GM12878 (cell line): ENCODE measurements around the gene ANO9. TPM values are rescaled to one million over a fixed set of nuclear protein-coding genes. Genes with fewer than 3 reads are reported as not detected.

Experiments
- ATAC-seq: fragments of 200-7000 bp; cut with Tn5 transposase; 3 replicates; pipeline ENCODE4 v1.9.1; 2020; ENCODE audit warnings: mild to moderate bottlenecking, moderate library complexity
- BruUV-seq: library from RNA; stranded (reverse); fragments of 400-500 nt; replicated peaks from 2 replicates; lab custom pipeline; 2021; lab: Mats Ljungman, UMichigan
- CTCF ChIA-PET: fragments of 300-600 bp; sonication (Branson Sonifier 250); formaldehyde crosslinking; extraction: SDS; loops from one replicate; lab custom pipeline; 2021; ENCODE audit warnings: inconsistent platforms; lab: Yijun Ruan, JAX
- POLR2A ChIA-PET: fragments of 350-600 bp; formaldehyde crosslinking; extraction: SDS; loops from one replicate; lab custom pipeline; 2021; ENCODE audit warnings: inconsistent platforms; lab: Charles Lee
- RAD21 ChIA-PET: fragments of 300-600 bp; sonication (Branson Sonifier 250); formaldehyde crosslinking; loops from one replicate; lab custom pipeline; 2023; ENCODE audit warnings: antibody characterized with exemption; ENCODE audit not compliant: unreplicated experiment; lab: Charles Lee
- SMC1A ChIA-PET: fragments of 300-600 bp; sonication (Branson Sonifier 250); formaldehyde crosslinking; loops from one replicate; lab custom pipeline; 2023; ENCODE audit not compliant: unreplicated experiment, uncharacterized antibody; lab: Charles Lee
- DNase-seq: peaks from one replicate; pipeline ENCODE4 v3.0.0-alpha.2; 2011; ENCODE audit warnings: low read depth, low spot score
- FAIRE-seq: peaks from 3 replicates; lab custom pipeline; 2011; peaks lifted over from hg19 to GRCh38; lab: Jason Lieb, UNC
- H2AFZ ChIP-seq: 2 replicates; pipeline ENCODE4 v1.6.0; 2011; ENCODE audit warnings: low read depth, low read length, control low read depth; ENCODE audit not compliant: control insufficient read depth
- H3K27ac ChIP-seq: 2 replicates; pipeline ENCODE4 v1.5.1; 2011; ENCODE audit warnings: control low read depth; ENCODE audit not compliant: control insufficient read depth, insufficient read depth
- H3K27me3 ChIP-seq, 2 experiments: replicated peaks in 1 of 2; 2 replicates each; pipeline versions ENCODE4 v1.6.0 to v1.6.1; 2011; ENCODE audit warnings: low read length in 1 of 2; ENCODE audit not compliant: control insufficient read depth in 2 of 2, insufficient read depth in 2 of 2
- H3K36me3 ChIP-seq, 2 experiments: 2 replicates each; pipeline ENCODE4 v1.5.1; 2011; ENCODE audit warnings: low read length in 1 of 2; ENCODE audit not compliant: control insufficient read depth in 2 of 2, insufficient read depth in 2 of 2
- H3K4me1 ChIP-seq: 2 replicates; pipeline ENCODE4 v1.6.1; 2011; ENCODE audit warnings: mild to moderate bottlenecking, low read length, moderate library complexity, mixed read lengths; ENCODE audit not compliant: control insufficient read depth, insufficient read depth
- H3K4me2 ChIP-seq: 2 replicates; pipeline ENCODE4 v1.6.0; 2011; ENCODE audit warnings: control low read depth; ENCODE audit not compliant: control insufficient read depth, insufficient read depth
- H3K4me3 ChIP-seq: fragments of 200-600 bp; sonication (generic); 2 replicates; pipeline ENCODE4 v1.5.1; 2016
- H3K79me2 ChIP-seq: 2 replicates; pipeline ENCODE4 v1.6.0; 2011; ENCODE audit warnings: low read length; ENCODE audit not compliant: control insufficient read depth, insufficient read depth
- H3K9ac ChIP-seq: 2 replicates; pipeline ENCODE4 v1.8.0; 2011; ENCODE audit warnings: low read length, control low read depth, mixed read lengths; ENCODE audit not compliant: control insufficient read depth, insufficient read depth
- H3K9me3 ChIP-seq: replicated peaks from 3 replicates; pipeline ENCODE4 v1.5.1; 2011; ENCODE audit warnings: mild to moderate bottlenecking, low read length; ENCODE audit not compliant: control insufficient read depth, insufficient read depth
- H4K20me1 ChIP-seq: 2 replicates; pipeline ENCODE4 v1.6.0; 2011; ENCODE audit not compliant: control insufficient read depth, insufficient read depth
- ATF7 ChIP-seq: fragments of 450-650 bp; IDR thresholded peaks from 2 replicates; pipeline ENCODE4 v1.6.1; 2016; ENCODE audit warnings: low read depth, mild to moderate bottlenecking
- BHLHE40 ChIP-seq, 2 experiments: fragments of 450-650 bp in 1 of 2; IDR thresholded peaks; 2 replicates each; pipeline ENCODE4 v1.6.1; 2011 to 2017; ENCODE audit warnings: low read depth in 2 of 2, borderline replicate concordance in 1 of 2, improper control_type of control experiment in 1 of 2, low read length in 1 of 2, mild to moderate bottlenecking in 1 of 2
- CBFB ChIP-seq: IDR thresholded peaks from 2 replicates; pipeline ENCODE4 v1.6.1; 2016; ENCODE audit warnings: antibody characterized with exemption, low read depth
- CUX1 ChIP-seq: IDR thresholded peaks from 2 replicates; pipeline ENCODE4 v1.6.1; 2012; ENCODE audit warnings: improper control_type of control experiment, low read depth, low read length; ENCODE audit not compliant: insufficient replicate concordance
- EED ChIP-seq: sonication (generic); IDR thresholded peaks from 2 replicates; pipeline ENCODE4 v1.6.1; 2016; ENCODE audit warnings: antibody characterized with exemption, low read depth
- IKZF2 ChIP-seq, 2 experiments: fragments of 450-650 bp; IDR thresholded peaks; 2 replicates each; pipeline ENCODE4 v1.6.1; 2017; ENCODE audit warnings: mild to moderate bottlenecking in 2 of 2, moderate library complexity in 2 of 2
- NR2C2 ChIP-seq: IDR thresholded peaks from 2 replicates; pipeline ENCODE4 v1.6.1; 2011; ENCODE audit warnings: borderline replicate concordance, low read depth; ENCODE audit not compliant: control insufficient read depth, insufficient read length
- POU2F2 ChIP-seq: IDR thresholded peaks from 3 replicates; pipeline ENCODE4 v1.6.1; 2011; ENCODE audit warnings: low read depth, mild to moderate bottlenecking, low read length, borderline replicate concordance
- RAD21 ChIP-seq: IDR thresholded peaks from 2 replicates; pipeline ENCODE4 v1.6.1; 2011; ENCODE audit warnings: mild to moderate bottlenecking, low read depth, low read length, moderate library complexity; ENCODE audit not compliant: insufficient read depth
- RUNX3 ChIP-seq: IDR thresholded peaks from 2 replicates; pipeline ENCODE4 v1.6.1; 2012; ENCODE audit warnings: low read length, inconsistent platforms
- WGBS: methylation state at CpG from one replicate; pipeline ENCODE4 v1.1.6; 2016; ENCODE audit warnings: low lambda C conversion rate; ENCODE audit not compliant: insufficient replicate concordance, insufficient coverage; ENCODE audit errors: missing lambda C conversion rate; 5-methylcytosine and 5-hydroxymethylcytosine counted together
- in situ Hi-C: fragments of 300-500 bp; cut with MboI; formaldehyde crosslinking; loops from 9 replicates; pipeline ENCODE4 v1.14.3; 2018; ENCODE audit warnings: mixed read lengths
- intact Hi-C: fragments of 100-400 bp; cut with micrococcal nuclease; formaldehyde crosslinking; loops from one replicate; pipeline ENCODE4 v1.14.2; 2022; ENCODE audit not compliant: unreplicated experiment
- polyA plus RNA-seq, 11 experiments: library from polyadenylated mRNA; depleted of rRNA in 4 of 11; unstranded in 6 of 11; stranded (reverse) in 5 of 11; fragments of >200 nt; fragmentation: Nextera tagmentation in 4 of 11; fragmentation: Illumina TruSeq in 1 of 11; extraction: Ambion mirVana in 4 of 11; extraction: Trizol in 1 of 11; gene quantifications; 1 replicate in 1 of 11; 2 replicates in 10 of 11; pipeline versions ENCODE4 v1.2.1 to v1.2.3, GENCODE V29; 2011 to 2016; ENCODE audit warnings: inconsistent platforms in 2 of 11, missing spikeins in 2 of 11, low read depth in 1 of 11
- total RNA-seq, 4 experiments: library from RNA; depleted of rRNA in 3 of 4; stranded (reverse); fragments of >200 nt in 3 of 4; fragmentation: Illumina TruSeq in 1 of 4; extraction: Trizol in 1 of 4; gene quantifications; 2 replicates each; pipeline versions ENCODE4 v1.2.1 to v1.2.3, GENCODE V29; 2013 to 2021
- TF ChIP-seq, protein P1 (sequence below): IDR thresholded peaks from 2 replicates; pipeline ENCODE4 v1.6.1; 2012; ENCODE audit warnings: low read depth, low read length, improper control_type of control experiment

The ANO9 gene
- total and polyA plus RNA-seq, 10 of the 15 experiments (the other 5 are each of a cell fraction or from before 2014, with no cell fraction given): 0.21 to 42.3 (median 12.0) TPM

GRCh38 chr11:456533-456932 is 14.7 kb upstream of the ANO9 start:
- WGBS: 2% methylated on average over 7 of the region's 7 CpGs
- ChIA-PET CTCF (interaction anchor here (0.6 to 2.4 kb wide), 4 partner anchors 8 to 231 kb away, joined by 3 to 9 read pairs (median 4); no protein-coding TSS in a partner anchor), SMC1A (interaction anchor here (0.6 to 1.5 kb wide), 2 partner anchors 13 to 47 kb away, joined by 3 to 4 read pairs; no protein-coding TSS in a partner anchor), RAD21 (no interaction called here), POLR2A (interaction anchor here (0.6 to 1.0 kb wide), 3 partner anchors 16 to 126 kb away, joined by 3 read pairs; no protein-coding TSS in a partner anchor)
- Histone ChIP-seq H3K4me1 (peaks cover 18% of the 10 kb centered on the region), H3K36me3 (peaks cover 2 to 6% of the 10 kb centered on the region in 2 experiments), H2AFZ (no peak overlapping the region), H3K4me2 (peak overlapping the region; percentile 87), H3K4me3 (peak overlapping the region; percentile 54; the same call in 1 of the 2 replicates), H3K27me3 (no peaks in the 10 kb centered on the region), H3K79me2 (peaks cover under 1% of the 10 kb centered on the region), H3K9ac (no peak overlapping the region), H4K20me1 (no peaks in the 10 kb centered on the region), H3K9me3 (no peaks in the 10 kb centered on the region), H3K27ac (peak overlapping the region; percentile 68)
- TF ChIP-seq BHLHE40 (IDR thresholded peaks at IDR 0.05; ENCODE audit: borderline replicate concordance in 1 of 2, low read depth in 2 of 2, low read length in 1 of 2) (0 out of 4 replicates have a peak, but pooled peaks of 1 of the 2 experiments have one; percentile 12), CBFB (0 out of 2 replicates have a peak, but pooled peaks have one; percentile 42), POU2F2 (peak; percentile 64; the same call in 1 of the 3 replicates), EED (peak; percentile 52; the same call in 1 of the 2 replicates), CUX1 (peak; percentile 15), IKZF2 (IDR thresholded peaks at IDR 0.05) (peak; percentile 29 to 43; a peak in 1 of 4 replicates), RAD21 (0 out of 2 replicates have a peak, but pooled peaks have one; percentile 9), RUNX3 (peak; percentile 94), ATF7 (no peak), NR2C2 (no peak)
- TF ChIP-seq, protein P1, sequence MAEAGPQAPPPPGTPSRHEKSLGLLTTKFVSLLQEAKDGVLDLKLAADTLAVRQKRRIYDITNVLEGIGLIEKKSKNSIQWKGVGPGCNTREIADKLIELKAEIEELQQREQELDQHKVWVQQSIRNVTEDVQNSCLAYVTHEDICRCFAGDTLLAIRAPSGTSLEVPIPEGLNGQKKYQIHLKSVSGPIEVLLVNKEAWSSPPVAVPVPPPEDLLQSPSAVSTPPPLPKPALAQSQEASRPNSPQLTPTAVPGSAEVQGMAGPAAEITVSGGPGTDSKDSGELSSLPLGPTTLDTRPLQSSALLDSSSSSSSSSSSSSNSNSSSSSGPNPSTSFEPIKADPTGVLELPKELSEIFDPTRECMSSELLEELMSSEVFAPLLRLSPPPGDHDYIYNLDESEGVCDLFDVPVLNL: no peak
- no TSS peak for BruUV-seq
- in situ Hi-C loops (no loop called here), intact Hi-C loops (no loop called here)
- no peak for DNase-seq
- ATAC-seq: peak; percentile 87
- peak; percentile 27 for FAIRE-seq
